ENCODE data around the gene MAP1LC3C. TPM values are rescaled to one million over a fixed set of nuclear protein-coding genes. Genes with fewer than 3 reads are reported as not detected.
"Not testable (repeated sequence)": the region's sequence is repeated elsewhere in the genome, so short reads cannot be mapped to it uniquely, and the experiment has no call there.

Gene MAP1LC3C
- total RNA-seq, 8 experiments from 2014 or later: 0.54 to 4.8 (median 0.92) TPM; not detected in 3

DNA sequence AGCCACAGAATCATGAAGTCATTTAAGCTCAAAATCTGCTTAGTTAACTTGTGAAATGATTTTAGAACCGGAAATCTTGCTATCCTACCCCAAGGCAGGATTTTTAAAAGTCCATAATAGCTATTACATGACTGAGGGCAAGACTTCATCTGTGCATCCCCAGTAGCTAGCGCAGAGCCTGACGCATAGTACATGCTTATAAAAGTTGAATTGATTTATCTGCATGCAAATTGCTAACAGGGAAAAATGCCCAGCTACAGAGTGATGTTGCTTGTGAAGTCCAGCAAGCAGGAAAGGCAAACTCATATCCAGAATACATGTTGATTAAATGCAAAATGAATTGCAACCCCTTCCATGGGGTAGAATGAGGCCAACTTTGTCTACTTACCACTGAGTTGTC, 8.1 kb upstream of the MAP1LC3C start:
- Histone ChIP-seq H3K4me1 (replicated peaks in 1 of 2) (no peaks in the 10 kb centered on the region), H3K27ac (no peak overlapping the region), H3K4me3 (no peak overlapping the region)
- peak in 4 of 8 experiments; percentile 14 to 71 (median 57) for ATAC-seq (replicated peaks in 6 of 8)
- 0 to 96% (median 62%) methylated on average over 1 to 3 of the region's 3 CpGs; no CpG with 5 or more reads in 1 of the 10 experiments for WGBS, 10 experiments
- in situ Hi-C loops (cut with MboI; ENCODE audit: low pct_unique_long_range_greater_than_20kb in 2 of 9, low sequenced_read_pairs in 9 of 9, unreplicated experiment in 9 of 9): loop anchor here in 5 of 9 experiments (25.0 kb wide), 4 partner anchors 120 to 1305 kb away; partner anchors contain the start of gene KMO (in 1 of the 5)

DNA sequence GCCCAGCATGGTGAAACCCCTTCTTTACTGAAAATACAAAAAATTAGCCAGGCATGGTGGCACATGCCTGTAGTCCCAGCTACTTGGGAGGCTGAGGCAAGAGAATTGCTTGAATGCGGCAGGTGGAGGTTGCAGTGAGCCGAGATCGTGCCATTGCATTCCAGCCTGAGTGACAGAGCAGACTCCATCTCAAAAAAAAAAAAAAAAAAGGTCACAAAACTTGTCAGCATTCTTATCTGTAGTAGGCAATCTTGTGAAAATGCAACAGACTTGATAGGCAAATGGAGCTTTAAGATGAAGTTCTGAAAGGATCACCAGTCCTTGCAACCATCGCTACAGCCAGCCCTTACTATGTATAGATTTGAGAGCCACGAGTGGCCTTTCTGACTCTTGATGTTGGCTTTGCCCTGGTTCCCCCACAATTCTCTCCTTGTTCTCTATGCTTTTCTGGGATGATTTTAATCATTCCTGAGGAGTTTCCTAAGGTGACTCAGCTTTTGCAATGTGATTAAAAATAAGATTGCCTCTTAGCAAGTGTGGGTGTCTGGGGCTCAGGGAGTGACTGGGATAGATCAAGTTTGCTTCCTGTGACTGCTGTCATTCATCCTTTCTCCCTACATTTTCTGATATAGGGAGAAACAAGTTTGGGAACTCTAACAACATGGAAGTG, 7.1 kb upstream of the MAP1LC3C start:
- 60 to 89% (median 80%) methylated on average over 1 to 5 of the region's 5 CpGs; no CpG with 5 or more reads in 1 of the 10 experiments for WGBS, 10 experiments
- H3K4me1 ChIP-seq (replicated peaks in 1 of 2): no peaks in the 10 kb centered on the region
- in situ Hi-C loops (cut with MboI; ENCODE audit: low pct_unique_long_range_greater_than_20kb in 2 of 9, low sequenced_read_pairs in 9 of 9, unreplicated experiment in 9 of 9): loop anchor here in 5 of 9 experiments (25.0 kb wide), 4 partner anchors 119 to 1306 kb away; partner anchors contain the start of gene KMO (in 1 of the 5)
- H3K27ac ChIP-seq: no peak overlapping the region
- no peak for ATAC-seq (replicated peaks in 6 of 8)
- no peak overlapping the region for H3K4me3 ChIP-seq

DNA sequence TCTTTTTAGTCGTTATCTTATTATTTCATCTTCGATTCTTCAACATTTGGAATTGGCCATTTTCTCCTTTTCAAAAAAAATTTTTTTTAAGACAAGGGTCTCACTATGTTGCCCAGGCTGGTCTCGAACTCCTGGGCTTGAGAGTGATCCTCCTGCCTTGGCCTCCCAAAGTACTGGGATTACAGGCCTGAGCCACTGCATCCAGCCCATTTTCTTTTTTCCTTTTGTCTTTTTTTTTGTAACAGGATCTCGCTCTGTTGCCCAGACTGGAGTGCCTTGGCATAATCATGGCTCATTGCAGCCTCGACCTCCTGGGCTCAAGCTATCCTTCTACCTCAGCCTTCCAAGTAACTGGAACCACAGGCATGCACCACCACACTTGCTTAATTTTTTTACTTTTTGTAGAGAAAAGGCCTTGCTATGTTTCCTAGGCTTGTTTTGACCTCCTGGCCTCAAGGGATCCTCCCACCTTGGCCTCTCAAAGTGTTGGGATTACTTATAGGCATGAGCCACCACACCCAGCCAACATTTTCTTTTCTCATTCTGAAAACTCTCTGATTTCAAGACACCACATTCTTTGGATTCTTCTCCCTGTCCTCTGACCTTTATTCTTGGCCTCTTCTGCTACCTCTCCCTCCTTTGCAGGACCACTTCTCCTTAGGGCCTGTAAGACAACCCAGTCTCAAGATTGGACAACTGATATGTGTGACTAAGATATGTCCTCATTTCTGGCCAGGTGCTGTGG, 6.0 kb upstream of the MAP1LC3C start:
- WGBS, 10 experiments: 55 to 95% (median 91%) methylated on average over 2 to 5 of the region's 5 CpGs
- ATAC-seq (replicated peaks in 6 of 8): no peak
- no peak overlapping the region for H3K4me3 ChIP-seq
- no peaks in the 10 kb centered on the region for H3K4me1 ChIP-seq (replicated peaks in 1 of 2)
- H3K27ac ChIP-seq: no peak overlapping the region
- in situ Hi-C loops (cut with MboI; ENCODE audit: low pct_unique_long_range_greater_than_20kb in 2 of 9, low sequenced_read_pairs in 9 of 9, unreplicated experiment in 9 of 9): loop anchor here in 5 of 9 experiments (25.0 kb wide), 4 partner anchors 118 to 1307 kb away; partner anchors contain the start of gene KMO (in 1 of the 5)

DNA sequence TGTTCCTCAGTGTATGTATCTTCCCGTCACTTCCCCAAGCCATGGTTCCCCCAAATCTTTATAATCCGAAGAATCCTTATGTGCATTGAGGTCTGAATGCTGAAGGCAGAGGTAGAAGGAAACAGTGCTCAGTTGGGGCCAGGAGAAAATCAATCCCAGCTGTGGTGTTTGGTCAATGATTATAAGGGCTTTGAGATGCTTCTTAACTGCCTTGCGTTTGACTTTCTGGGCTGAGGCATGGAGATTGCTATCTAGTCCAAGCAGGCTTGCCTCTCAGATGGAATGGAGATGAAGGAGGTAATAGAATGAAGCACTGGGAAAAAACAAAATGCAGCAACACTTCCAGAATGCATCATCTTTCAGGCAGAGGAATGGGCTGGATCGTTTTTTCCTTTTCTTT, 3.6 kb upstream of the MAP1LC3C start:
- WGBS, 10 experiments: 17 to 88% (median 64%) methylated on average over 2 to 4 of the region's 4 CpGs
- in situ Hi-C loops (cut with MboI; ENCODE audit: low pct_unique_long_range_greater_than_20kb in 2 of 9, low sequenced_read_pairs in 9 of 9, unreplicated experiment in 9 of 9): loop anchor here in 5 of 9 experiments (25.0 kb wide), 4 partner anchors 115 to 1310 kb away; partner anchors contain the start of gene KMO (in 1 of the 5)
- H3K27ac ChIP-seq: no peak overlapping the region
- ATAC-seq (replicated peaks in 6 of 8): no peak
- H3K4me3 ChIP-seq: no peak overlapping the region
- peaks cover 4 to 10% of the 10 kb centered on the region in 2 donors for H3K4me1 ChIP-seq (replicated peaks in 1 of 2)

DNA sequence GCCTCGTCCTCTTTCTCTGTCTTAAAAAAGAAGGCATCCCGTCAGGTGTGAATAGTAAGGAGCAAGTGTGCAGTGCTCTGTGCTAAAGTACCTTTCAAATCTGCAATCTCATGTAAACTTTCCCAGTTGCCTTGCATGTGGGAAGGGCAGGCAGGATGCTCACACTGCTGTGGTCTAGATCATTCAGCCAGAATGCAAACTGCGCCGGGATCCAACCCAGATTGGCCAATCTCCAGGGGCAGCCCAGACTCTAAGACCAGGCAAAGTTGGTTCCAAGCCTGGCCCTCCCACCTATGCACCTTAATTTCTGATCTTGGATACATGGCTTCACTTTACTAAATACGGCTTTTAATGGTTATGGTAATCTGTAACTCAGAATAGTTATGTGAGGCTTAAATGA, 3.2 kb upstream of the MAP1LC3C start:
- H3K27ac ChIP-seq: no peak overlapping the region
- H3K4me3 ChIP-seq: no peak overlapping the region
- WGBS, 10 experiments: 69 to 100% (median 80%) methylated on average over 1 to 5 of the region's 5 CpGs; no CpG with 5 or more reads in 3 of the 10 experiments
- ATAC-seq (replicated peaks in 6 of 8): peak in 1 of 8 experiments; percentile 19
- in situ Hi-C loops (cut with MboI; ENCODE audit: low pct_unique_long_range_greater_than_20kb in 2 of 9, low sequenced_read_pairs in 9 of 9, unreplicated experiment in 9 of 9): loop anchor here in 5 of 9 experiments (25.0 kb wide), 4 partner anchors 115 to 1310 kb away; partner anchors contain the start of gene KMO (in 1 of the 5)
- H3K4me1 ChIP-seq (replicated peaks in 1 of 2): peaks cover 4 to 10% of the 10 kb centered on the region in 2 donors

DNA sequence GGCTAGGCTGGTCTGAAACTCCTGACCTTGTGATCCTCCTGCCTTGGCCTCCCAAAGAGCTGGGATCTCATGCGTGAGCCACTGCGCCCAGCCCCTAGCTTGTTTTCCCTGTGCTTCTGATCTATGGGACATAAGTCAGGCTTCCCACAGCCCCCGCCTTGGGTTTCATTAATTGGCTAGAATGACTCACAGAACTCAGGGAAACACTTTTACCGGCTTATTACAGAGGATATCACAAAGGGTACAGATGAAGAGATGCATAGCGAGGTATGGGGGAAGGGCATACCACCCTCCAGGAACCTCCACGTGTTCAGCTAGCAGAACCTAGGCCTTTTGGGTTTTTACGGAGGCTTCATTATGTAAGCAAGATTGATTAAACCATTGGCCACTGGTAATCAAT, 1.5 kb upstream of the MAP1LC3C start:
- no peak overlapping the region for H3K27ac ChIP-seq
- 78 to 96% (median 87%) methylated on average over 1 to 7 of the region's 7 CpGs; no CpG with 5 or more reads in 2 of the 10 experiments for WGBS, 10 experiments
- H3K4me3 ChIP-seq: no peak overlapping the region
- in situ Hi-C loops (cut with MboI; ENCODE audit: low pct_unique_long_range_greater_than_20kb in 2 of 9, low sequenced_read_pairs in 9 of 9, unreplicated experiment in 9 of 9): loop anchor here in 5 of 9 experiments (25.0 kb wide), 4 partner anchors 113 to 1312 kb away; partner anchors contain the start of gene KMO (in 1 of the 5)
- ATAC-seq (replicated peaks in 6 of 8): peak in 5 of 8 experiments; percentile 35 to 78 (median 59)
- peaks cover 4 to 10% of the 10 kb centered on the region in 2 donors for H3K4me1 ChIP-seq (replicated peaks in 1 of 2)

DNA sequence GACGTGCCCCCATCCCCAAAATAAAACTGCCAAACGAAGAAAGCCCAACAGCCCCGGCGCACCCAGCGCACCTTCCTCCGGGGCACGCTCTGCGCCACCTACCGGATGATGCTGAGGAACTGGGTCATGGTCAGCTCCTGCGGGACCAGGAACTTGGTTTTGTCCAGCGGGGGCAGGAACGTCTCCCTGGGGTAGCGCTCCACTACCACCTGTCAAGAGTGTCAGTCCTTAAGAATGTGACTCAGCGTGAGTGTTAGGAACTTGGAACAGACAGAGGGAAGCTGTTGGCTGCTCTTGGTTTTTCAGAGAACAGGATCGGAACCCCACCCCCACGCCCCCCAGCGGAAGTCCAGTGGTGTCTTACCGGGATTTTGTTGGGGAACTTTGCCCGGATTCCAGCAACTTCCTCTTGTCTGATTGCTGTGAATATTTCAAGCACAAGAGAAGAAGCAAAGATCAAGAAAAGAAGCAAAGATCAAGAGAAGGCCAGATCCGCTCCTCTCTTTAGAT, 431 bp downstream of the MAP1LC3C start:
- Histone ChIP-seq H3K4me3 (peak overlapping the region in 3 of 5 donors; percentile 7 to 14 (median 10)), H3K27ac (no peak overlapping the region), H3K4me1 (replicated peaks in 1 of 2) (peaks cover 4 to 10% of the 10 kb centered on the region in 2 donors)
- in situ Hi-C loops (cut with MboI; ENCODE audit: low pct_unique_long_range_greater_than_20kb in 2 of 9, low sequenced_read_pairs in 9 of 9, unreplicated experiment in 9 of 9): loop anchor here in 2 of 9 experiments (25.0 kb wide), 1 partner anchor 111 kb away; no protein-coding TSS in a partner anchor
- peak; percentile 52 to 92 (median 66) for ATAC-seq (replicated peaks in 6 of 8)
- WGBS, 10 experiments: 14 to 43% (median 26%) methylated on average over 1 to 19 of the region's 20 CpGs; no CpG with 5 or more reads in 2 of the 10 experiments

DNA sequence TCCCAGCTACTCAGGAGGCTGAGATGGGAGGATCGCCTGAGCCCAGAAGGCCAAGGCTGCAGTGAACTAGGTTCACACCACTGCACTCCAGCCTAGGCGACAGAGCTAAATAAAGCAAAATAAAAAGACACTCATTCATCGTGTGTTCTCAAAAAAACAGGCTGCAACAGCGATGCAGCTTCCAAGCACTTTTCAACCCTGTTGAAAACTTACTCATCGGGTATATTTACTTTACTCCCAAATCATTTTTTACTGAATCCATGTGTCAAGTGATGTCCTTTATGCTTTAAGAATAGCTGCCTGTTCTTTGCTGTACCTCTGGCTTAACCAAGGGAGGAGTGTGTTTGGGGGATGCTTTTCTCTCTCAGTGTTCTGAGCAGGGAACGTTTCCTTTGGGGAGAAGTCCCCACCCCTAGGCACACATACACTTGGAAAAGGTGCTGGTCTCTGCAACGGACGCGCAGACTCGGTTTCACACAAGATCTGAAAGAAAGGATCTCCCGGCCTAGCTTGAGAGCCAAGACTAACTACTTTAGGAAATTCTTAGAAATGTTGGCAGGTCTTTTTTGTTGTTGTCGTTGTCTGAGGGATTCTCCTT, 1.4 kb downstream of the MAP1LC3C start:
- 57 to 91% (median 82%) methylated on average over 2 to 12 of the region's 12 CpGs for WGBS, 10 experiments
- Histone ChIP-seq H3K27ac (no peak overlapping the region), H3K4me1 (replicated peaks in 1 of 2) (peaks cover 4 to 10% of the 10 kb centered on the region in 2 donors), H3K4me3 (no peak overlapping the region)
- ATAC-seq (replicated peaks in 6 of 8): no peak
- in situ Hi-C loops (cut with MboI; ENCODE audit: low pct_unique_long_range_greater_than_20kb in 2 of 9, low sequenced_read_pairs in 9 of 9, unreplicated experiment in 9 of 9): loop anchor here in 2 of 9 experiments (25.0 kb wide), 1 partner anchor 110 kb away; no protein-coding TSS in a partner anchor

DNA sequence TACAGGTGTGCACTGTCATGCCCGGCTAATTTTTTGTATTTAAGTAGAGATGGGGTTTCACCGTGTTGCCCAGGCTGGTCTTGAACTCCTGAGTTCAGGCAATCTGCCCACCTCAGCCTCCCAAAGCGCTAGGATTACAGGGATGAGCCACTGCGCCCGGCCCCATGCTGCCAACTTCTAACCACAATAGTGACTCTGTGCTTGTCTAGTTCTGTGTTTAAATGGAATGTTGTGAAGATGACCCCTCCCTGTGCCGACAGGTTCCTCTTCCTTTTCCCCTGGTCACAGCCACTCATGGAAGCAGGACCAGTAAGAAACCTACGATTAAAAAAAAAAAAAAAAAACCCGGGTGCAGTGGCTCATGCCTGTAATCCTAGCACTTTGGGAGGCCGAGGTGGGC, 4.7 kb downstream of the MAP1LC3C start:
- no peak overlapping the region for H3K4me3 ChIP-seq
- H3K4me1 ChIP-seq (replicated peaks in 1 of 2): peaks cover 4 to 21% of the 10 kb centered on the region in 2 donors
- in situ Hi-C loops (cut with MboI; ENCODE audit: low pct_unique_long_range_greater_than_20kb in 2 of 9, low sequenced_read_pairs in 9 of 9, unreplicated experiment in 9 of 9): loop anchor here in 2 of 9 experiments (25.0 kb wide), 1 partner anchor 107 kb away; no protein-coding TSS in a partner anchor
- no peak overlapping the region for H3K27ac ChIP-seq
- 84 to 100% (median 94%) methylated on average over 1 to 8 of the region's 9 CpGs for WGBS, 10 experiments
- ATAC-seq (replicated peaks in 6 of 8): no peak

DNA sequence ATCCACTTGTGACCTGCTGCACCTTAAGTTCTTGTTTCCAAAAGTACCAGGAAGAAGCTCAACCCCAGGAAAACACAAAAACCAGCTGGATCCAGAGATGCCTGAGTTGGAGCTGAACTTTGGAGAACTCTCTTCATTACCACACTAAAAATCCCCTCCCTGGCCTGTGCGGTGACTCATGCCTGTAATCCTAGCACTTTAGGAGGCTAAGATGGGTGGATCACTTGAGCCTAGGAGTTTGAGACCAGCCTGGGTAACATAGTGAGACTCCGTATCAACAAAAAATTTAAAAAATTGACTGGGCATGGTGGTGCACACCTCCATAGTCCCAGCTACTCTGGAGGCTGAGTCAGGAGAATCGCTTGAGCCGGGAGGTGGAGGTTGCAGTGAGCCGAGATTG, 6.2 kb downstream of the MAP1LC3C start:
- peak in 3 of 8 experiments; percentile 49 to 91 (median 89) for ATAC-seq (replicated peaks in 6 of 8)
- Histone ChIP-seq H3K4me3 (no peak overlapping the region), H3K27ac (no peak overlapping the region), H3K4me1 (replicated peaks in 1 of 2) (peaks cover 0 to 19% of the 10 kb centered on the region in 2 donors)
- in situ Hi-C loops (cut with MboI; ENCODE audit: low pct_unique_long_range_greater_than_20kb in 2 of 9, low sequenced_read_pairs in 9 of 9, unreplicated experiment in 9 of 9): loop anchor here in 2 of 9 experiments (25.0 kb wide), 1 partner anchor 105 kb away; no protein-coding TSS in a partner anchor
- 58 to 100% (median 95%) methylated on average over 1 to 5 of the region's 5 CpGs; no CpG with 5 or more reads in 3 of the 10 experiments for WGBS, 10 experiments

DNA sequence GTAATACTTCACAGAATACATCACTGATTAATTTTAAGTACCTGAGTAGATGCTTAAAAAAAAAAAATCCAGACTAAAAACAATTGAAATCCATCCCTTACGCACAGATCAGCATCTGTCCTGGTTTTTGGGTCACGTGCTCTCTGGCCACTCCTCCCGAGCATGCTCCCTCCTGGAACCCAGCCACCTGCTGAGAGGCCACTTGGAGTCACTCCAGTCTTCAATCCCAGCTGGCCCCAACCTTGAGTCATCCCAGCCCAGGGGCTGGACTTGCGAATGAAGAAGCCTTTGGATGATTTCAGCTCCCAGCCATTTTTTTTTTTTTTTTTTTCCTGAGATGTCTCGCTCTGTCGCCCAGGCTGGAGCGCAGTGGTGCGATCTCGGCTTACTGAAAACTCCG, 8.9 kb downstream of the MAP1LC3C start:
- ATAC-seq (replicated peaks in 6 of 8): peak; percentile 76 to 99 (median 94)
- WGBS, 10 experiments: 0 to 100% (median 85%) methylated on average over 1 to 10 of the region's 10 CpGs; no CpG with 5 or more reads in 1 of the 10 experiments
- peaks cover 0 to 19% of the 10 kb centered on the region in 2 donors for H3K4me1 ChIP-seq (replicated peaks in 1 of 2)
- no peak overlapping the region for H3K27ac ChIP-seq
- H3K4me3 ChIP-seq: no peak overlapping the region
- in situ Hi-C loops (cut with MboI; ENCODE audit: low pct_unique_long_range_greater_than_20kb in 2 of 9, low sequenced_read_pairs in 9 of 9, unreplicated experiment in 9 of 9): loop anchor here in 2 of 9 experiments (25.0 kb wide), 1 partner anchor 103 kb away; no protein-coding TSS in a partner anchor

DNA sequence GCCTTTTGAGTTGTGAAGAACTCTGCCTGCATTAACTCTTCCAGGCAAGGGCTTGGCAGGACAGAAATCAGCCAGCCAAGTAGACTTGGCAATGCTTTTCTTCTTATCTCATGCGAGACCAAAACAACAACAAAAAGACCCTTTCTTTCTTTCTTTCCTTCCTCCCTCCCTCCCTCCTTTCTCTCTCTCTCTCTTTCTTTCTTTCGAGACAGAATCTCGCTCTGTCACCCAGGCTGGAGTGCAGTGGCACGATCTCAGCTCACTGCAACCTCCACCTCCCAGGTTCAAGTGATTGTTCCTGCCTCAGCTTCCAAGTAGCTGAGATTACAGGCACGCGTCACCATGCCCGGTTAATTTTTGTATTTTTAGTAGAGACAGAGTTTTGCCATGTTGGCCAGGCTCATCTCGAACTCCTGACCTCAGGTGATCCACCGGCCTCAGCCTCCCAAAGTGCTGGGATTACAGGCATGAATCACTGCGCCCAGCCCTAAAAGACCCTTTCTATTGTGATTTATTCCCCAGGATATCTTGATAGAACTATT, 10.4 kb downstream of the MAP1LC3C start:
- peaks cover 0 to 19% of the 10 kb centered on the region in 2 donors for H3K4me1 ChIP-seq (replicated peaks in 1 of 2)
- not testable (repeated sequence) for ATAC-seq (replicated peaks in 6 of 8); H3K4me3 ChIP-seq; H3K27ac ChIP-seq
- in situ Hi-C loops (cut with MboI; ENCODE audit: low pct_unique_long_range_greater_than_20kb in 2 of 9, low sequenced_read_pairs in 9 of 9, unreplicated experiment in 9 of 9): loop anchor here in 4 of 9 experiments (10.0 to 25.0 kb wide), 2 partner anchors 94 to 101 kb away; no protein-coding TSS in a partner anchor
- 64 to 100% (median 87%) methylated on average over 1 to 10 of the region's 10 CpGs for WGBS, 10 experiments

Measured in motor neuron (in vitro differentiated cells).